OCI-LY3 (cell line): ENCODE measurements around the gene FAM234A.
"Not testable (repeated sequence)": the region's sequence is repeated elsewhere in the genome, so short reads cannot be mapped to it uniquely, and the experiment has no call there.

Experiments used
- H2AFZ ChIP-seq: fragments of 200-600, 300-600 bp; shearing (Covaris generic); 2 replicates; pipeline ENCODE4 v1.6.0; 2014; ENCODE audit warnings: antibody characterized with exemption, low read depth, low read length
- H3K27ac ChIP-seq: fragments of 200-600, 300-600 bp; sonication (generic); 2 replicates; pipeline ENCODE4 v1.5.1; 2014; ENCODE audit warnings: mild to moderate bottlenecking, low read length, moderate library complexity, mixed read lengths
- H3K27me3 ChIP-seq: fragments of 200-600, 300-600 bp; sonication (generic); 2 replicates; pipeline ENCODE4 v1.6.1; 2014; ENCODE audit warnings: low read depth, low read length, mixed read lengths
- H3K36me3 ChIP-seq: fragments of 200-600, 300-600 bp; sonication (generic); replicated peaks from 2 replicates; pipeline ENCODE3; 2014; ENCODE audit warnings: low read depth, low read length, mixed read lengths
- H3K4me1 ChIP-seq: fragments of 300-600, 200-600 bp; sonication (generic); 2 replicates; pipeline ENCODE4 v1.6.1; 2014; ENCODE audit warnings: low read length, mixed read lengths
- H3K4me2 ChIP-seq: fragments of 200-600, 300-600 bp; sonication (generic); 2 replicates; pipeline ENCODE4 v1.6.1; 2014; ENCODE audit warnings: low read length, mixed read lengths
- H3K4me3 ChIP-seq: fragments of 300-600, 200-600 bp; sonication (generic); 2 replicates; pipeline ENCODE4 v1.5.1; 2014; ENCODE audit warnings: antibody characterized with exemption, mild to moderate bottlenecking, low read length, moderate library complexity
- H3K79me2 ChIP-seq: fragments of 300-600, 200-600 bp; shearing (Covaris generic); 2 replicates; pipeline ENCODE4 v1.6.1; 2014; ENCODE audit warnings: mild to moderate bottlenecking, low read length, mixed read lengths
- H3K9ac ChIP-seq: fragments of 300-600, 200-600 bp; shearing (Covaris generic); 2 replicates; pipeline ENCODE4 v1.6.0; 2014; ENCODE audit warnings: mild to moderate bottlenecking, low read length, moderate library complexity
- H3K9me3 ChIP-seq: fragments of 200-600, 300-600 bp; shearing (Covaris generic); 2 replicates; pipeline ENCODE4 v1.6.1; 2014; ENCODE audit warnings: low read length, mixed read lengths; ENCODE audit not compliant: insufficient read depth
- H4K20me1 ChIP-seq: fragments of 200-600, 300-600 bp; sonication (generic); 2 replicates; pipeline ENCODE4 v1.6.1; 2016; ENCODE audit warnings: low read length, mixed read lengths; ENCODE audit not compliant: insufficient read depth
- EZH2phosphoT487 ChIP-seq: fragments of 200-600 bp; shearing (Covaris generic); IDR thresholded peaks from 2 replicates; pipeline ENCODE4 v1.6.1; 2018; ENCODE audit warnings: antibody characterized with exemption, mixed run types, low read depth
- TF ChIP-seq, protein P1 (sequence below): fragments of 200-600, 300-600 bp; sonication (generic); IDR thresholded peaks from 2 replicates; pipeline ENCODE4 v1.5.1; 2014; ENCODE audit warnings: antibody characterized with exemption, low read length, low read depth

FAM234A gene

DNA sequence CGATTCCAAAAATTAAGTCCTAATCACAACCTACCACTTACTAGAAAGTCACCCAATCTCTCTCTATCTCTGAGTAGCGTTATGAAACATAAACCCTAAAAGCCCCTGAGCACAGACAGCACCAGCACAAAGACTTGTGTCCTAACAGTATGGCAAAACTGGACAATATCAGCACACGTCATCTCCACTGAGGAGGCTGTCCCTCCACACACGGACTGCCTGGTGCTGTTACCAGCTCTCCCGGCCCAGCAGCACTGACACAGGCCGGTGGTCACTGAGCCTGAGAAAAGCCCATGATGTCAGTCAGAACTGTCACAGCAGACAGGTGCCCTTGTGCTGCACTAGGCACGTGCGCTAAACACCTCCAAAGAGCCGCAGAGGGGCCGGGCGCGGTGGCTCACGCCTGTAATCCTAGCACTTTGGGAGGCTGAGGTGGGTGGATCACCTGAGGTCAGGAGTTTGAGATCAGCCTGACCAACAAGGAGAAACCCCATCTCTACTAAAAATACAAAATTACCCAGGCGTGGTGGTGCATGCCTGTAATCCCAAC lies 22.9 kb upstream of the FAM234A start:
- peaks cover 44% of the 10 kb centered on the region for H3K36me3 ChIP-seq
- not testable (repeated sequence) for H2AFZ ChIP-seq, H4K20me1 ChIP-seq, H3K27me3 ChIP-seq, H3K27ac ChIP-seq, H3K4me3 ChIP-seq, H3K4me2 ChIP-seq, H3K9ac ChIP-seq, H3K4me1 ChIP-seq, H3K9me3 ChIP-seq
- H3K79me2 ChIP-seq, result peaks cover 79% of the 10 kb centered on the region

GRCh38 chr16:212999-213398 lies 21.6 kb upstream of the FAM234A start:
- no peaks in the 10 kb centered on the region for H3K9me3 ChIP-seq
- H3K9ac ChIP-seq, result no peak overlapping the region
- no peak overlapping the region for H2AFZ ChIP-seq
- peaks cover 8% of the 10 kb centered on the region for H3K4me1 ChIP-seq
- no peak overlapping the region for H3K27ac ChIP-seq
- no peak overlapping the region for H3K4me2 ChIP-seq
- peaks cover 88% of the 10 kb centered on the region for H3K79me2 ChIP-seq
- H3K4me3 ChIP-seq, result no peak overlapping the region
- H4K20me1 ChIP-seq, result peaks cover 8% of the 10 kb centered on the region; the same call in 1 of the 2 replicates
- peaks cover 43% of the 10 kb centered on the region for H3K36me3 ChIP-seq
- H3K27me3 ChIP-seq, result no peaks in the 10 kb centered on the region
- TF ChIP-seq, protein P1, sequence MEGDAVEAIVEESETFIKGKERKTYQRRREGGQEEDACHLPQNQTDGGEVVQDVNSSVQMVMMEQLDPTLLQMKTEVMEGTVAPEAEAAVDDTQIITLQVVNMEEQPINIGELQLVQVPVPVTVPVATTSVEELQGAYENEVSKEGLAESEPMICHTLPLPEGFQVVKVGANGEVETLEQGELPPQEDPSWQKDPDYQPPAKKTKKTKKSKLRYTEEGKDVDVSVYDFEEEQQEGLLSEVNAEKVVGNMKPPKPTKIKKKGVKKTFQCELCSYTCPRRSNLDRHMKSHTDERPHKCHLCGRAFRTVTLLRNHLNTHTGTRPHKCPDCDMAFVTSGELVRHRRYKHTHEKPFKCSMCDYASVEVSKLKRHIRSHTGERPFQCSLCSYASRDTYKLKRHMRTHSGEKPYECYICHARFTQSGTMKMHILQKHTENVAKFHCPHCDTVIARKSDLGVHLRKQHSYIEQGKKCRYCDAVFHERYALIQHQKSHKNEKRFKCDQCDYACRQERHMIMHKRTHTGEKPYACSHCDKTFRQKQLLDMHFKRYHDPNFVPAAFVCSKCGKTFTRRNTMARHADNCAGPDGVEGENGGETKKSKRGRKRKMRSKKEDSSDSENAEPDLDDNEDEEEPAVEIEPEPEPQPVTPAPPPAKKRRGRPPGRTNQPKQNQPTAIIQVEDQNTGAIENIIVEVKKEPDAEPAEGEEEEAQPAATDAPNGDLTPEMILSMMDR, result no peak
- no peak for TF ChIP-seq EZH2phosphoT487

DNA sequence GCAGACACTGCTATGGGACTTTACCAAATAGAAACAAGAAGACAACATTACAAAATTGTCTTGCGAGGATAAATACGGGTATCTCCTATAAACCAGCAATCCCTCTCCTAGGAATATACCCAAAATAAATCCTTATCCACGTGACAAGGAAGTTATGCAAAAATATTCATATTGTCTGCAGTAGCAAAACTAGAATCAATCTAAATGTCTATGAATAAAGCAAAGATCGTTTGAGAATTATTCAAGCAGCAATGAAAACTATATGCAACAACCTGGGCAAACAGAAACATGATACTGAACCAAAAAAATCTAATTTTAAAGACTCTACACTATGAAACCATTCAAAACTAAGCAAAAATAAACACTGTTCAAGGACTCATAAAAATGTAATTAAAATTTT lies 14.6 kb upstream of the FAM234A start:
- Histone ChIP-seq H3K9ac (no peak overlapping the region), H4K20me1 (peaks cover 5% of the 10 kb centered on the region; the same call in 1 of the 2 replicates), H3K4me2 (no peak overlapping the region), H3K27me3 (no peaks in the 10 kb centered on the region), H3K4me3 (no peak overlapping the region), H3K79me2 (peaks cover 85% of the 10 kb centered on the region), H3K36me3 (peaks cover 39% of the 10 kb centered on the region), H2AFZ (no peak overlapping the region), H3K9me3 (no peaks in the 10 kb centered on the region), H3K4me1 (peaks cover 8% of the 10 kb centered on the region), H3K27ac (no peak overlapping the region)
- TF ChIP-seq EZH2phosphoT487, result no peak
- TF ChIP-seq, protein P1, result no peak

GRCh38 chr16:228151-228851 lies 6.3 kb upstream of the FAM234A start:
- no peaks in the 10 kb centered on the region for H3K9me3 ChIP-seq
- H3K79me2 ChIP-seq, result peaks cover 52% of the 10 kb centered on the region
- no peak for TF ChIP-seq EZH2phosphoT487
- TF ChIP-seq, protein P1, result no peak
- no peak overlapping the region for H2AFZ ChIP-seq
- peaks cover 21% of the 10 kb centered on the region for H4K20me1 ChIP-seq
- H3K4me2 ChIP-seq, result peak overlapping the region; percentile 83
- H3K9ac ChIP-seq, result peak overlapping the region; percentile 91
- peak overlapping the region; percentile 79 for H3K27ac ChIP-seq
- peak overlapping the region; percentile 92 for H3K4me3 ChIP-seq
- H3K36me3 ChIP-seq, result peaks cover 29% of the 10 kb centered on the region
- no peaks in the 10 kb centered on the region for H3K27me3 ChIP-seq
- peaks cover 11% of the 10 kb centered on the region for H3K4me1 ChIP-seq
